Panc1 (cell line): ENCODE measurements around the gene WNT7B. TPM values are rescaled to one million over a fixed set of nuclear protein-coding genes. Genes with fewer than 3 reads are reported as not detected.
A peak's percentile ranks its signal among the peaks of the same experiment; 100 is the strongest.

ENCODE experiments used
- ATAC-seq: fragments of 200-7000 bp; cut with Tn5 transposase; 2 replicates; pipeline ENCODE4 v1.9.1; 2020; ENCODE audit warnings: mild to moderate bottlenecking, moderate library complexity
- BruUV-seq: library from RNA; stranded (reverse); fragments of 400-500 nt; replicated peaks from 2 replicates; lab custom pipeline; 2021; lab: Mats Ljungman, UMichigan
- CTCF ChIA-PET: fragments of 300-600 bp; sonication (Branson Sonifier 250); formaldehyde crosslinking; loops from one replicate; lab custom pipeline; 2022; ENCODE audit warnings: antibody characterized with exemption; lab: Charles Lee
- POLR2A ChIA-PET: fragments of 300-600 bp; sonication (Branson Sonifier 250); formaldehyde crosslinking; loops from one replicate; lab custom pipeline; 2022; ENCODE audit warnings: antibody characterized with exemption; lab: Charles Lee
- DNase-seq: peaks from one replicate; pipeline ENCODE4 v3.0.0-alpha.2; 2010; ENCODE audit warnings: low read depth, low spot score
- H3K27ac ChIP-seq: 2 replicates; pipeline ENCODE4 v1.5.1; 2011; ENCODE audit warnings: mild to moderate bottlenecking, low read length, inconsistent platforms
- H3K27me3 ChIP-seq: fragments of 200-500 bp; sonication (Bioruptor generic); 2 replicates; pipeline ENCODE4 v1.6.0; 2014; ENCODE audit warnings: low read length, inconsistent platforms; ENCODE audit not compliant: control insufficient read depth, insufficient read depth
- H3K36me3 ChIP-seq: fragments of 200-500 bp; sonication (Bioruptor generic); 2 replicates; pipeline ENCODE4 v1.5.1; 2014; ENCODE audit warnings: inconsistent platforms, mild to moderate bottlenecking, low read length, moderate library complexity; ENCODE audit not compliant: control insufficient read depth, insufficient read depth
- H3K4me1 ChIP-seq: 2 replicates; pipeline ENCODE4 v1.5.1; 2011; ENCODE audit warnings: inconsistent platforms, mild to moderate bottlenecking, low read length, moderate library complexity; ENCODE audit not compliant: control insufficient read depth, insufficient read depth
- H3K4me3 ChIP-seq, 2 experiments: 2 replicates each; pipeline ENCODE4 v1.5.1; 2011 to 2012; ENCODE audit warnings: low read depth in 2 of 2, low read length in 2 of 2, mild to moderate bottlenecking in 2 of 2, inconsistent platforms in 1 of 2, moderate library complexity in 1 of 2
- H3K9me3 ChIP-seq: fragments of 200-500 bp; sonication (Bioruptor generic); 2 replicates; pipeline ENCODE4 v1.5.1; 2014; ENCODE audit warnings: low read depth, mild to moderate bottlenecking, inconsistent platforms, low read length, moderate library complexity; ENCODE audit not compliant: control insufficient read depth, insufficient read depth
- CTCF ChIP-seq: fragments of 450-650 bp; IDR thresholded peaks from 2 replicates; pipeline ENCODE4 v1.5.1; 2017; ENCODE audit warnings: mild to moderate bottlenecking
- POLR2AphosphoS5 ChIP-seq: IDR thresholded peaks from 2 replicates; pipeline ENCODE4 v1.6.1; 2012; ENCODE audit warnings: mild to moderate bottlenecking, low read depth, low read length, moderate library complexity
- REST ChIP-seq, 2 experiments: IDR thresholded peaks; 2 replicates each; pipeline ENCODE4 v1.6.1; 2011 to 2012; ENCODE audit warnings: low read depth in 2 of 2, control low read depth in 1 of 2, low read length in 1 of 2, mild to moderate bottlenecking in 1 of 2, moderate library complexity in 1 of 2; ENCODE audit not compliant: insufficient read depth in 1 of 2
- SIN3A ChIP-seq: IDR thresholded peaks from 2 replicates; pipeline ENCODE4 v1.6.1; 2012; ENCODE audit warnings: low read depth, mild to moderate bottlenecking, low read length, moderate library complexity, borderline replicate concordance; ENCODE audit not compliant: insufficient read depth
- TCF7L2 ChIP-seq: IDR thresholded peaks from 2 replicates; pipeline ENCODE4 v1.6.1; 2011; ENCODE audit warnings: mild to moderate bottlenecking, low read depth, low read length, inconsistent platforms
- in situ Hi-C: cut with HindIII; loops from 2 replicates; pipeline ENCODE4 v1.10.0; 2016; ENCODE audit warnings: low sequenced_read_pairs, low pct_unique_long_range_greater_than_20kb
- intact Hi-C: fragments of 100-400 bp; cut with micrococcal nuclease; formaldehyde crosslinking; loops from one replicate; pipeline ENCODE4 v1.10.0; 2022; ENCODE audit not compliant: unreplicated experiment
- total RNA-seq: library from RNA; stranded (reverse); gene quantifications from one replicate; pipeline ENCODE4 v1.2.1, GENCODE V29; 2021; ENCODE audit not compliant: unreplicated experiment

Gene WNT7B
- total RNA-seq, 1 experiment from 2014 or later = 52.1 TPM

- H3K9me3 ChIP-seq = peaks cover 7% of the 10 kb centered on the region; the same call in 1 of the 2 replicates
- 0 out of 2 replicates have a peak, but pooled peaks have one; percentile 39 for TF ChIP-seq SIN3A
- TF ChIP-seq CTCF = peak; percentile 83
- no peak for TF ChIP-seq REST (IDR thresholded peaks at IDR 0.05; ENCODE audit: insufficient read depth in 1 of 2, low read depth in 2 of 2, low read length in 1 of 2)
- TF ChIP-seq TCF7L2 = no peak; the same call in 1 of the 2 replicates
- TF ChIP-seq POLR2AphosphoS5 = peak; percentile 65
- H3K27me3 ChIP-seq = no peaks in the 10 kb centered on the region
- no peaks in the 10 kb centered on the region for H3K36me3 ChIP-seq
- BruUV-seq = no TSS peak
- H3K4me3 ChIP-seq = peak overlapping the region; percentile 42 to 55
- intact Hi-C loops (loop anchor here (5.0 kb wide), 1 partner anchor 44 kb away; no protein-coding TSS in a partner anchor), in situ Hi-C loops (loop anchor here (25.0 kb wide), 1 partner anchor 299 kb away; no protein-coding TSS in a partner anchor)
- ChIA-PET POLR2A (interaction anchor here (1.4 kb wide), 1 partner anchor 22 kb away, joined by 4 read pairs; no protein-coding TSS in a partner anchor), CTCF (interaction anchor here (0.5 to 1.2 kb wide), 4 partner anchors 23 to 149 kb away, joined by 3 to 7 read pairs (median 4); no protein-coding TSS in a partner anchor)
- DNase-seq (peak; percentile 72), ATAC-seq (peak; percentile 94)
- peaks cover 39% of the 10 kb centered on the region for H3K4me1 ChIP-seq
- peak overlapping the region; percentile 94 for H3K27ac ChIP-seq
Observed at GRCh38 chr22:46013460-46014416, 36.8 kb upstream of the WNT7B start.

- ChIA-PET POLR2A (interaction anchor here (1.3 kb wide), 1 partner anchor 57 kb away, joined by 3 read pairs; no protein-coding TSS in a partner anchor), CTCF (interaction anchor here (0.6 to 1.2 kb wide), 4 partner anchors 13 to 50 kb away, joined by 3 to 4 read pairs (median 3); no protein-coding TSS in a partner anchor)
- intact Hi-C loops = loop anchor here (5.0 kb wide), 1 partner anchor 44 kb away; no protein-coding TSS in a partner anchor
- Histone ChIP-seq H3K9me3 (peaks cover 7% of the 10 kb centered on the region; the same call in 1 of the 2 replicates), H3K36me3 (no peaks in the 10 kb centered on the region), H3K4me1 (peaks cover 44% of the 10 kb centered on the region), H3K27ac (peak overlapping the region; percentile 94), H3K4me3 (peak overlapping the region; percentile 42 to 55; a peak in 2 of 4 replicates), H3K27me3 (no peaks in the 10 kb centered on the region)
- no TSS peak for BruUV-seq
- TF ChIP-seq CTCF (no peak), TCF7L2 (no peak), SIN3A (no peak), POLR2AphosphoS5 (no peak)
- DNase-seq (no peak), ATAC-seq (no peak)
- in situ Hi-C loops = loop anchor here (25.0 kb wide), 1 partner anchor 299 kb away; no protein-coding TSS in a partner anchor
Observed at GRCh38 chr22:46012881-46013281, 35.9 kb upstream of the WNT7B start.
